ENCODE results near the gene CST2.
"Not testable (repeated sequence)": the region's sequence is repeated elsewhere in the genome, so short reads cannot be mapped to it uniquely, and the experiment has no call there.

Gene CST2

GRCh38 chr20:23811559-23811958 lies 15.0 kb downstream of the CST2 start:
- not testable (repeated sequence) for H3K27me3 ChIP-seq (ENCODE audit: control insufficient read depth, insufficient read depth, low read length); H3K4me3 ChIP-seq (ENCODE audit: low read length); H3K36me3 ChIP-seq (ENCODE audit: control insufficient read depth, insufficient read depth, low read length); H3K27ac ChIP-seq (ENCODE audit: low read length); DNase-seq (ENCODE audit: low read depth, low spot score); H3K9me3 ChIP-seq (ENCODE audit: control insufficient read depth, insufficient read depth, low read length); H3K4me1 ChIP-seq (ENCODE audit: control insufficient read depth, insufficient read depth, low read length)
- no CpG with 5 or more reads among the region's 1 CpG for WGBS (ENCODE audit: insufficient coverage, insufficient read length)

GRCh38 chr20:23810349-23810748 lies 16.2 kb downstream of the CST2 start:
- no CpG with 5 or more reads among the region's 2 CpGs for whole genome bisulfite sequencing (ENCODE audit: insufficient coverage, insufficient read length)
- not testable (repeated sequence) for DNase-seq (ENCODE audit: low read depth, low spot score); H3K27me3 ChIP-seq (ENCODE audit: control insufficient read depth, insufficient read depth, low read length)

DNA sequence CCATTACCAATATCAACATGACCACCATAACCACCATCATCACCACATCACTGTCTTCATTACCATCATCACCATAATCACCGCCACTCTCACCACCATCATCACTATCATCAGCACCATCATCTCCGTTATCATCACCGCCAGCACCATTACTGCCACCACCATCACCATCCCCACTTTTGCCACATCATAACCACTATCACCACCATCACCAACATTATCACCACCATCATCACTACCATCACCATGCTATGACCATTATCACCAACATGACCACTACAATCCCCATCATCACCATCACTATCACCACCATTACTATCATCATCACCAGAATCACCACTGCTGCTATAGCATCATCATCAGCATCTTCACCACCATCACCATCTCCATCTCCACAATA lies 25.7 kb downstream of the CST2 start:
- no CpG with 5 or more reads among the region's 3 CpGs for WGBS (ENCODE audit: insufficient coverage, insufficient read length)
- H3K4me3 ChIP-seq (ENCODE audit: low read length): no peak overlapping the region

More at GRCh38 chr20:23810349-23810748, 16.2 kb downstream of the CST2 start:
- H3K4me3 ChIP-seq (ENCODE audit: low read length); H3K9me3 ChIP-seq (ENCODE audit: control insufficient read depth, insufficient read depth, low read length); H3K36me3 ChIP-seq (ENCODE audit: control insufficient read depth, insufficient read depth, low read length); H3K4me1 ChIP-seq (ENCODE audit: control insufficient read depth, insufficient read depth, low read length); H3K27ac ChIP-seq (ENCODE audit: low read length): not testable (repeated sequence)

DNA sequence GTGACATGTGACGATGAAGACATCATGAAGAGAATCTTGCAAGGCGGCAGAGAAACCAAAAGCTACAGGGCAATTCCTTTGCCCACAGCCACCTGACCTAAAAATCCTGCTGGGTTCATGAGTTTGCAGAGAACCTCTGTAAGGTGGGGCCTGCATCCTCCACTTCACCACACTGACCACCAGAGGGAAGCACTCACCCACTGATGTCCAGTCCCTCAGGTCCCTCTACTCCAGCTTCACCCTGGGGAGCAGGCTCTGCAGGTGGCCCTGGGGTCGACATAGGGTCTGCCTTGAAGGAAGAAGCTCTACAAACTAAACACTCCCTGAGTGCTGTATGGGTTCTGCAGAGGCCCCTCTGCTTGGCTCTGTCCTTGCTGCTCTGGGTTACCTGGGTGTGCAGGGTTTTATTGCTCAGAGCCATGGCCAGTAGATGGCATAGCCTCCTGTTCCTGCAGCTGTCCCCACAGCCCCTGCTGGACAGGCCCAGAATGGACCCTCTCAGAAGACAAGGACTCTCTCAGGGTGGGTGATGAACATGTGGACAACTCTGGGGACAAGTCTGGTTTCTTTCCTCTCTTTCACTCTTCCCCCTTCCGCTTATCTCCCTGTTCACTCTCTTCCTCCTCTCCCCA lies 27.2 kb downstream of the CST2 start:
- H3K9me3 ChIP-seq (ENCODE audit: control insufficient read depth, insufficient read depth, low read length); H3K4me3 ChIP-seq (ENCODE audit: low read length); H3K4me1 ChIP-seq (ENCODE audit: control insufficient read depth, insufficient read depth, low read length); H3K27me3 ChIP-seq (ENCODE audit: control insufficient read depth, insufficient read depth, low read length); H3K36me3 ChIP-seq (ENCODE audit: control insufficient read depth, insufficient read depth, low read length); H3K27ac ChIP-seq (ENCODE audit: low read length): not testable (repeated sequence)
- no CpG with 5 or more reads among the region's 4 CpGs for WGBS (ENCODE audit: insufficient coverage, insufficient read length)
- DNase-seq (ENCODE audit: low read depth, low spot score): peak; percentile 20

More for the DNA sequence above, 25.7 kb downstream of the CST2 start:
- Histone ChIP-seq H3K36me3 (ENCODE audit: control insufficient read depth, insufficient read depth, low read length) (no peaks in the 10 kb centered on the region), H3K27me3 (ENCODE audit: control insufficient read depth, insufficient read depth, low read length) (no peaks in the 10 kb centered on the region), H3K9me3 (ENCODE audit: control insufficient read depth, insufficient read depth, low read length) (no peaks in the 10 kb centered on the region), H3K4me1 (ENCODE audit: control insufficient read depth, insufficient read depth, low read length) (no peaks in the 10 kb centered on the region), H3K27ac (ENCODE audit: low read length) (no peak overlapping the region)
- DNase-seq (ENCODE audit: low read depth, low spot score): no peak

DNA sequence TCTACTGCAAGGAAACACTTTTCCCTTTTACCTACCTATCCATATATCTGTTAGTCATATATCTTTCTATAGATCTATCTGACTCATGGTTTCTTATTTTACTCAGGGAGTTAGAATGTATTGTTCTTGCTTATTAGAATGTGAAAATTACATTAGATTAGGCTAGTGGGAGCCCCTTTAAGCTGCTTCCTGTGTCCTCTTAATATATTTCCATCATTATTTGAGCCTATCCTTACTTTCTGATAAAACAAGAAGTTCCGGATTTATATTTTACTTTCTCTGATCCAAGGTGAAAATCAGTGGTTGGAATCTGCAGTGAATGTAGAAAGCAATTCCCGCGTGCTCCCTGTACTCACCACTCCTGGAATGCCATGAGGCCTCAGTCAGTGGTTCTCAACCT lies 31.0 kb downstream of the CST2 start:
- DNase-seq (ENCODE audit: low read depth, low spot score): no peak
- Histone ChIP-seq H3K36me3 (ENCODE audit: control insufficient read depth, insufficient read depth, low read length) (no peaks in the 10 kb centered on the region), H3K27me3 (ENCODE audit: control insufficient read depth, insufficient read depth, low read length) (no peaks in the 10 kb centered on the region), H3K27ac (ENCODE audit: low read length) (no peak overlapping the region), H3K4me3 (ENCODE audit: low read length) (no peak overlapping the region), H3K4me1 (ENCODE audit: control insufficient read depth, insufficient read depth, low read length) (no peaks in the 10 kb centered on the region), H3K9me3 (ENCODE audit: control insufficient read depth, insufficient read depth, low read length) (no peaks in the 10 kb centered on the region)
- WGBS (ENCODE audit: insufficient coverage, insufficient read length): no CpG with 5 or more reads among the region's 3 CpGs

GRCh38 chr20:23794841-23795240 lies 31.7 kb downstream of the CST2 start:
- no peak for DNase-seq (ENCODE audit: low read depth, low spot score)
- WGBS (ENCODE audit: insufficient coverage, insufficient read length): no CpG with 5 or more reads among the region's 7 CpGs

DNA sequence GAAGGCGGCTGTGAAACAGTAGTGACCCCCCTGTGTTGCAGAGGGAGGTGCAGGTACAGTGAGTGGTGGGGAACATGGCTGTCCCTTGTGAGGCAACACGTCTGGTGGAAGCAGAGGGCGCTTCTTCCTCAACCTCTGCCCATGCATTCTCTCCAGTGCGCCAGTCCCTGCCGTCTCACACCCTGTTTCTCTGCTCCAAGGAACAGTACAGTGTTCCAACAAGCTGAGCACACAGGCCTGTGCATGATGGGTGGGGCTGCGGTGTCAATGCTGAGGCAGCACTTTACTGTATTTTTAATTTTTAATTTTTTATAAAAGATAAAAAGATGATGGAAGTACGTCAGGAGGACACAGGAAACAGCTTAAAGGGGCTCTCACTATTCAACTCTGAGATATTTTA lies 32.5 kb downstream of the CST2 start:
- Histone ChIP-seq H3K9me3 (ENCODE audit: control insufficient read depth, insufficient read depth, low read length) (no peaks in the 10 kb centered on the region), H3K36me3 (ENCODE audit: control insufficient read depth, insufficient read depth, low read length) (no peaks in the 10 kb centered on the region), H3K4me3 (ENCODE audit: low read length) (no peak overlapping the region), H3K27me3 (ENCODE audit: control insufficient read depth, insufficient read depth, low read length) (no peaks in the 10 kb centered on the region), H3K4me1 (ENCODE audit: control insufficient read depth, insufficient read depth, low read length) (no peaks in the 10 kb centered on the region), H3K27ac (ENCODE audit: low read length) (no peak overlapping the region)
- no peak for DNase-seq (ENCODE audit: low read depth, low spot score)
- WGBS (ENCODE audit: insufficient coverage, insufficient read length): no CpG with 5 or more reads among the region's 7 CpGs

More at GRCh38 chr20:23794841-23795240, 31.7 kb downstream of the CST2 start:
- H3K36me3 ChIP-seq (ENCODE audit: control insufficient read depth, insufficient read depth, low read length): no peaks in the 10 kb centered on the region
- no peak overlapping the region for H3K27ac ChIP-seq (ENCODE audit: low read length)
- H3K4me3 ChIP-seq (ENCODE audit: low read length): no peak overlapping the region
- H3K4me1 ChIP-seq (ENCODE audit: control insufficient read depth, insufficient read depth, low read length): no peaks in the 10 kb centered on the region
- no peaks in the 10 kb centered on the region for H3K27me3 ChIP-seq (ENCODE audit: control insufficient read depth, insufficient read depth, low read length)
- H3K9me3 ChIP-seq (ENCODE audit: control insufficient read depth, insufficient read depth, low read length): no peaks in the 10 kb centered on the region

DNA sequence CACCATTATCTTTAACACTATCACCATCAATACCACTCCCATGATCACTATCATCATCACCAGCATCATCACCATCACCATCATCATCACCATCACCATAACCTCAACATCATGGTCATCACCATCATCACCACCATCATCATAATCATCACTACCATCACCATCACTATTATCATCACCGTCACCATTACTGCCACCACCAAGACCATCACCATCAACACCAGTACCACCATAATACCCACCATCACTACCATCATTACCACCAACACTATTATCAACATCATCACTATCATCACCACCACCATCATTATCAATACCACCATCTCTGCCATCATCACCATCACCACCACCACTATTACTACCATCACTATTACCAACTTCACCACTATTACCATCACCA lies 43.1 kb downstream of the CST2 start:
- WGBS (ENCODE audit: insufficient coverage, insufficient read length): no CpG with 5 or more reads among the region's 1 CpG

GRCh38 chr20:23782366-23782983 lies 44.1 kb downstream of the CST2 start:
- Histone ChIP-seq H3K9me3 (ENCODE audit: control insufficient read depth, insufficient read depth, low read length) (no peaks in the 10 kb centered on the region), H3K4me1 (ENCODE audit: control insufficient read depth, insufficient read depth, low read length) (no peaks in the 10 kb centered on the region), H3K27ac (ENCODE audit: low read length) (no peak overlapping the region), H3K27me3 (ENCODE audit: control insufficient read depth, insufficient read depth, low read length) (no peaks in the 10 kb centered on the region), H3K4me3 (ENCODE audit: low read length) (no peak overlapping the region), H3K36me3 (ENCODE audit: control insufficient read depth, insufficient read depth, low read length) (no peaks in the 10 kb centered on the region)
- no CpG with 5 or more reads among the region's 8 CpGs for WGBS (ENCODE audit: insufficient coverage, insufficient read length)
- DNase-seq (ENCODE audit: low read depth, low spot score): no peak

More for the DNA sequence above, 43.1 kb downstream of the CST2 start:
- Histone ChIP-seq H3K27ac (ENCODE audit: low read length) (no peak overlapping the region), H3K4me1 (ENCODE audit: control insufficient read depth, insufficient read depth, low read length) (no peaks in the 10 kb centered on the region), H3K4me3 (ENCODE audit: low read length) (no peak overlapping the region), H3K27me3 (ENCODE audit: control insufficient read depth, insufficient read depth, low read length) (no peaks in the 10 kb centered on the region), H3K9me3 (ENCODE audit: control insufficient read depth, insufficient read depth, low read length) (no peaks in the 10 kb centered on the region), H3K36me3 (ENCODE audit: control insufficient read depth, insufficient read depth, low read length) (no peaks in the 10 kb centered on the region)
- no peak for DNase-seq (ENCODE audit: low read depth, low spot score)

DNA sequence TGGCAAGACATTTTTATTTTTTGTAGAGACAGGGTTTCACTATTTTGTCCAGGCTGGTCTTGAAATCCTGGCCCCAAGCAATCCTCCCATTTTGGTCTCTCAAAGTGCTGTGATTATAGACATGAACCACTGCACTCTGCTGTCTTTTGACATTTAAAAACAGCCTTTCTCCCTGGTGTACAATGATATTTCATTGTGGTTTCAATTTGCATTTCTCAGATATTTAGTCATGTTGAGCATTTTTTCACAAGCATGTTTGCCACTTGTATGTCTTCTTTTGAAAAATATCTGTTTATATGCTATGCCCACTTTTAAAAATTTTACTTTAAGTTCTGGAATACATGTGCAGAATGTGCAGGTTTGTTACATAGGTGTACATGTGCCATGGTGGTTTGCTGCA lies 47.9 kb downstream of the CST2 start:
- H3K4me1 ChIP-seq (ENCODE audit: control insufficient read depth, insufficient read depth, low read length); H3K36me3 ChIP-seq (ENCODE audit: control insufficient read depth, insufficient read depth, low read length); DNase-seq (ENCODE audit: low read depth, low spot score); H3K9me3 ChIP-seq (ENCODE audit: control insufficient read depth, insufficient read depth, low read length); H3K4me3 ChIP-seq (ENCODE audit: low read length); H3K27me3 ChIP-seq (ENCODE audit: control insufficient read depth, insufficient read depth, low read length); H3K27ac ChIP-seq (ENCODE audit: low read length): not testable (repeated sequence)

GRCh38 chr20:23777380-23777779 lies 49.1 kb downstream of the CST2 start:
- not testable (repeated sequence) for H3K9me3 ChIP-seq (ENCODE audit: control insufficient read depth, insufficient read depth, low read length); DNase-seq (ENCODE audit: low read depth, low spot score); H3K27ac ChIP-seq (ENCODE audit: low read length); H3K27me3 ChIP-seq (ENCODE audit: control insufficient read depth, insufficient read depth, low read length); H3K4me3 ChIP-seq (ENCODE audit: low read length); H3K36me3 ChIP-seq (ENCODE audit: control insufficient read depth, insufficient read depth, low read length); H3K4me1 ChIP-seq (ENCODE audit: control insufficient read depth, insufficient read depth, low read length)
- no CpG with 5 or more reads among the region's 8 CpGs for WGBS (ENCODE audit: insufficient coverage, insufficient read length)
